RPMI8226 (cell line): ENCODE results near the gene RSL1D1.
"Not testable (repeated sequence)": the region's sequence is repeated elsewhere in the genome, so short reads cannot be mapped to it uniquely, and the experiment has no call there.

Experiments
- DNase-seq: peaks from one replicate; pipeline ENCODE4 v3.0.0-alpha.2; 2015

RSL1D1 gene

GRCh38 chr16:11796227-11797165 lies 54.8 kb downstream of the RSL1D1 start:
- peak; percentile 28 for DNase-seq

- no peak for DNase-seq
Observed at GRCh38 chr16:11795887-11796226, 55.5 kb downstream of the RSL1D1 start.

- no peak for DNase-seq
Observed at GRCh38 chr16:11794996-11795886, 56.1 kb downstream of the RSL1D1 start.

GRCh38 chr16:11794447-11794846 lies 56.9 kb downstream of the RSL1D1 start:
- DNase-seq = no peak

- no peak for DNase-seq
Observed at GRCh38 chr16:11793840-11794239, 57.5 kb downstream of the RSL1D1 start.

GRCh38 chr16:11792410-11793241 lies 58.7 kb downstream of the RSL1D1 start:
- no peak for DNase-seq

GRCh38 chr16:11791144-11791828 lies 60.1 kb downstream of the RSL1D1 start:
- no peak for DNase-seq

- no peak for DNase-seq
Observed at GRCh38 chr16:11788914-11789313, 62.4 kb downstream of the RSL1D1 start.

- DNase-seq = not testable (repeated sequence)
Observed at GRCh38 chr16:11784980-11785599, 66.3 kb downstream of the RSL1D1 start.

GRCh38 chr16:11784381-11784780 lies 67.0 kb downstream of the RSL1D1 start:
- DNase-seq = not testable (repeated sequence)

GRCh38 chr16:11784038-11784369 lies 67.3 kb downstream of the RSL1D1 start:
- DNase-seq = no peak
